Kidney (tissue), 14 donors: Measurements from ENCODE around the gene VLDLR. TPM values are rescaled to one million over a fixed set of nuclear protein-coding genes. Genes with fewer than 3 reads are reported as not detected.
A peak's percentile ranks its signal among the peaks of the same experiment; 100 is the strongest.

ENCODE experiments used
- DNase-seq, 5 donors: peaks; one replicate each; pipeline ENCODE4 v3.0.0-alpha.2; 2013 to 2020
- FAIRE-seq: peaks from 2 replicates; lab custom pipeline; 2012; peaks lifted over from hg19 to GRCh38; lab: Jason Lieb, UNC
- H3K27ac ChIP-seq, 2 donors: one replicate each; pipeline ENCODE4 v1.7.0; 2013; ENCODE audit warnings: low read depth in 2 of 2, low read length in 2 of 2, inconsistent platforms in 1 of 2
- H3K27me3 ChIP-seq: one replicate; pipeline ENCODE4 v1.7.1; 2013; ENCODE audit warnings: low read length, inconsistent platforms; ENCODE audit not compliant: control insufficient read depth, insufficient read depth
- H3K36me3 ChIP-seq, 3 donors: one replicate each; pipeline versions ENCODE4 v1.7.0 to v1.7.1; 2013; ENCODE audit warnings: low read length in 3 of 3, control low read depth in 1 of 3, inconsistent platforms in 1 of 3; ENCODE audit not compliant: insufficient read depth in 3 of 3, control insufficient read depth in 2 of 3
- H3K4me1 ChIP-seq, 3 donors: one replicate each; pipeline versions ENCODE4 v1.7.0 to v1.7.1; 2013; ENCODE audit warnings: low read length in 3 of 3, inconsistent platforms in 1 of 3, low read depth in 1 of 3; ENCODE audit not compliant: control insufficient read depth in 2 of 3, insufficient read depth in 2 of 3
- H3K4me3 ChIP-seq, 3 donors: one replicate each; pipeline versions ENCODE4 v1.7.0 to v1.8.1; 2013; ENCODE audit warnings: low read length in 3 of 3, control low read depth in 1 of 3, inconsistent platforms in 1 of 3
- H3K9ac ChIP-seq, 3 donors: one replicate each; pipeline versions ENCODE4 v1.7.0 to v1.7.1; 2013; ENCODE audit warnings: low read length in 3 of 3, control low read depth in 1 of 3, inconsistent platforms in 1 of 3
- H3K9me3 ChIP-seq, 3 donors: one replicate each; pipeline versions ENCODE4 v1.7.0 to v1.7.1; 2013; ENCODE audit warnings: low read length in 3 of 3, control low read depth in 1 of 3, inconsistent platforms in 1 of 3; ENCODE audit not compliant: control insufficient read depth in 2 of 3, insufficient read depth in 1 of 3
- intact Hi-C: fragments of 100-400 bp; cut with DNase I; formaldehyde crosslinking; loops from one replicate; pipeline ENCODE4 v1.11.1; 2022
- polyA plus RNA-seq: library from polyadenylated mRNA; stranded (reverse); fragments of 350-450 nt; fragmentation: Illumina TruSeq; extraction: RNeasy Lipid Tissue Mini Kit (QIAGEN cat#74804); gene quantifications from one replicate; pipeline ENCODE4 v1.2.3, GENCODE V29; 2014; ENCODE audit warnings: low read depth, low replicate concordance; ENCODE audit not compliant: insufficient read depth
- total RNA-seq: library from RNA; stranded (reverse); fragmentation: NEBNext Ultra II Directional; extraction: Animal tissue kit (Norgen Biotek cat#: 25700); gene quantifications from one replicate; pipeline ENCODE4 v1.2.1, GENCODE V29; 2021
- TF ChIP-seq, protein P1 (sequence below): IDR thresholded peaks from 3 replicates; pipeline ENCODE4 v1.5.1; 2012; ENCODE audit warnings: mild to moderate bottlenecking, moderate library complexity, borderline replicate concordance; ENCODE audit not compliant: insufficient read depth; ENCODE audit errors: extremely low read depth
- donor health status: control.
- donor health status: control.
- donor health status: control.
- donor health status: control.
- donor health status: control.
- donor health status: DM: yes; HTN: yes; CAD: no.
- donor health status: Normal renal cell carcinoma (clear cell type).

Gene VLDLR
- total and polyA plus RNA-seq, 2 donors from 2014 or later: 8.6 to 24.2 TPM

DNA sequence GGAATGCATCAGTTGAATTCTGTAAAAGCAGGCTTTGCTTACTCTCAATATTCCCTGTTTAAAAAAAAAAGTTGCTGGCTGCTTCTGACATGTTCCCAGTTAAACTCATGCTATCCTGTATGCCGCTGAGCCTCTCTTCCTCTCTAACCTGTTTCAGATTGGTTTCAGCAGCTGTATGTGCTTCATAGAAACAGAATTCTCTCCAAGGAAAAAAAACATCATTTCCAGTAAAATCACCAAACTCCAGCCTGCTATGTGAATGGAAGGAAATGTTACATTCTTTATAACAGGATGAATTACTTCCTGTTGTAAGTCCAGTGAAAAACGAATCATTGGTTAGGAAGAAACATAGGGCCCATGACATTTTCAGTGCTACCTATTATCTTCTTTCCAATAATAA lies 70.0 kb downstream of the VLDLR start:
- TF ChIP-seq, protein P1, sequence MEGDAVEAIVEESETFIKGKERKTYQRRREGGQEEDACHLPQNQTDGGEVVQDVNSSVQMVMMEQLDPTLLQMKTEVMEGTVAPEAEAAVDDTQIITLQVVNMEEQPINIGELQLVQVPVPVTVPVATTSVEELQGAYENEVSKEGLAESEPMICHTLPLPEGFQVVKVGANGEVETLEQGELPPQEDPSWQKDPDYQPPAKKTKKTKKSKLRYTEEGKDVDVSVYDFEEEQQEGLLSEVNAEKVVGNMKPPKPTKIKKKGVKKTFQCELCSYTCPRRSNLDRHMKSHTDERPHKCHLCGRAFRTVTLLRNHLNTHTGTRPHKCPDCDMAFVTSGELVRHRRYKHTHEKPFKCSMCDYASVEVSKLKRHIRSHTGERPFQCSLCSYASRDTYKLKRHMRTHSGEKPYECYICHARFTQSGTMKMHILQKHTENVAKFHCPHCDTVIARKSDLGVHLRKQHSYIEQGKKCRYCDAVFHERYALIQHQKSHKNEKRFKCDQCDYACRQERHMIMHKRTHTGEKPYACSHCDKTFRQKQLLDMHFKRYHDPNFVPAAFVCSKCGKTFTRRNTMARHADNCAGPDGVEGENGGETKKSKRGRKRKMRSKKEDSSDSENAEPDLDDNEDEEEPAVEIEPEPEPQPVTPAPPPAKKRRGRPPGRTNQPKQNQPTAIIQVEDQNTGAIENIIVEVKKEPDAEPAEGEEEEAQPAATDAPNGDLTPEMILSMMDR: no peak
- no peak overlapping the region for H3K9ac ChIP-seq
- DNase-seq (no peak), FAIRE-seq (no peak)
- no peaks in the 10 kb centered on the region for H3K36me3 ChIP-seq
- intact Hi-C loops: no loop called here
- H3K4me3 ChIP-seq: no peak overlapping the region
- no peak overlapping the region for H3K27ac ChIP-seq
- H3K27me3 ChIP-seq: no peaks in the 10 kb centered on the region
- no peaks in the 10 kb centered on the region for H3K4me1 ChIP-seq
- H3K9me3 ChIP-seq: no peaks in the 10 kb centered on the region

DNA sequence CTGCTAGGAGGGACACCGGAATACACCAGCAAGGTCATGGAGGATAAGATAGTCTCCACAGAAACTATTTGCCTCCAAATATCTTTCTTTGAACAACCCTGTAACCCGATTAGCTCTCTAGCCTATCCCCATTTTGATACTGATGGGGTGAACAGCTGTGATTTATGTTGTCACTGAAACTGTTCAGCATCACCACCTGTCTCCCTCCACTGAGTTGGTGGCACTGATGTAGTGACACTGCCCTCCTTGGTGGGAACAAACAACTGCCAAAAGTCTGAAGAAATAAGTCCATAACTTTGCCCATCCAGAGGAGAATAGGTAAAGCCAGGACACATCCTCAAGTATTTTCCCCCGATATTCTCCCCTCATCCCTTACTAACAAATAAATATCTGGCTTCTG lies 71.5 kb downstream of the VLDLR start:
- H3K4me1 ChIP-seq: no peaks in the 10 kb centered on the region
- FAIRE-seq (no peak), DNase-seq (no peak)
- no peak overlapping the region for H3K27ac ChIP-seq
- H3K36me3 ChIP-seq: no peaks in the 10 kb centered on the region
- TF ChIP-seq, protein P1: no peak
- H3K4me3 ChIP-seq: no peak overlapping the region
- no peaks in the 10 kb centered on the region for H3K9me3 ChIP-seq
- intact Hi-C loops: no loop called here
- no peak overlapping the region for H3K9ac ChIP-seq
- H3K27me3 ChIP-seq: no peaks in the 10 kb centered on the region

DNA sequence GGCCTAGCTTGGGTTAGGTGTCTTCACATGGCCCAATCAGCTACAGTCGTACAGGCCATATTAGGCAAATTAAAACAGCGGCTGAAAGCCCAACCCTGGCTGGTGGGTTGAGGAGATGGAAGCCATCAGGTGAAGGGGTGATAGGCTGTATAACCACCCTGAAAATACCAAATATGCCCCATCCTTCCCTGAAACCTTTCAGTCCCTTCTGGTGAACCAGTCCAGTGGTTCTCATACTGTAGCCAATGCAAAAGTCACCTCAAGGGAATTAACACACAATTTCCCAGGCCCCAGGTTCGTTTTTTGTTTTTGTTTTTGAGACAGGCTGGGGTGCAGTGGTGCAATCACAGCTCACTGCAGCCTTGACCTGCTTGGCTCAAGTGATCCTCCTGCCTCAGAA lies 75.9 kb downstream of the VLDLR start:
- H3K4me1 ChIP-seq: no peaks in the 10 kb centered on the region
- no peaks in the 10 kb centered on the region for H3K36me3 ChIP-seq
- intact Hi-C loops: no loop called here
- TF ChIP-seq, protein P1: no peak
- H3K27me3 ChIP-seq: no peaks in the 10 kb centered on the region
- FAIRE-seq (no peak), DNase-seq (no peak)
- H3K9ac ChIP-seq: no peak overlapping the region
- no peak overlapping the region for H3K27ac ChIP-seq
- H3K4me3 ChIP-seq: no peak overlapping the region
- H3K9me3 ChIP-seq: no peaks in the 10 kb centered on the region

DNA sequence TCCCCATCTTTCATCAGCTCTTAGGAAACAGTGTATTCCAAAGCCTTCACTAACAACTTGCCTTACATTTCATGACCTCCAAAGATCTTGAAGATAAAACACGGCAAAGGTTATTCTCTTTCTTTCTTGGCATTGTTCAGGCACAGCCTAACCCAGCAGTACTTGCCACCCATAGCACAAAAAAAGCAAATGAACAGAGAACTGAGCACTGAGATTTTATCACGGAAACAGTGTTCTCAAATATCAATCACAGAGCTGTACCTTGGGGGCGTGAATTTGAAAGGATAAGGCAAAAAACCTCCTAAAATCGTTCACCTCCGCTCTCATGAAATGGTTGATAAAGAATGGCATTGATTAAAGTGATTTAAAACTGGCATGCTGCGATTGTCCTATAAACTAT lies 78.8 kb downstream of the VLDLR start:
- no peak overlapping the region for H3K27ac ChIP-seq
- H3K36me3 ChIP-seq: no peaks in the 10 kb centered on the region
- TF ChIP-seq, protein P1: no peak
- intact Hi-C loops: no loop called here
- no peak overlapping the region for H3K4me3 ChIP-seq
- no peaks in the 10 kb centered on the region for H3K9me3 ChIP-seq
- peak in 1 of 5 donors; percentile 9 for DNase-seq
- no peaks in the 10 kb centered on the region for H3K27me3 ChIP-seq
- no peak for FAIRE-seq
- H3K4me1 ChIP-seq: no peaks in the 10 kb centered on the region
- no peak overlapping the region for H3K9ac ChIP-seq
